ENCODE results near the gene DDR2. TPM values are rescaled to one million over a fixed set of nuclear protein-coding genes. Genes with fewer than 3 reads are reported as not detected.

The DDR2 gene
- total RNA-seq, 1 experiment from 2014 or later: 1.9 TPM

GRCh38 chr1:162694911-162695310 is 62.6 kb downstream of the DDR2 start:
- no TSS peak for BruUV-seq (replicated peaks)
- CTCF ChIA-PET: no interaction called here
- POLR2A ChIA-PET: no interaction called here

GRCh38 chr1:162695687-162696086 is 63.4 kb downstream of the DDR2 start:
- H3K4me3 ChIP-seq (ENCODE audit: low read depth in 2 of 2, low read length in 2 of 2): no peak overlapping the region
- no peaks in the 10 kb centered on the region for H3K9me3 ChIP-seq (ENCODE audit: control insufficient read depth, insufficient read depth, low read depth, low read length)
- BruUV-seq (replicated peaks): no TSS peak
- in situ Hi-C loops (cut with HindIII; ENCODE audit: low pct_unique_long_range_greater_than_20kb, low sequenced_read_pairs): no loop called here
- POLR2A ChIA-PET: no interaction called here
- ATAC-seq (no peak), DNase-seq (ENCODE audit: low read depth, low spot score) (no peak)
- H3K36me3 ChIP-seq (ENCODE audit: control insufficient read depth, insufficient read depth, low read length): no peaks in the 10 kb centered on the region
- TF ChIP-seq REST (IDR thresholded peaks at IDR 0.05; ENCODE audit: insufficient read depth in 1 of 2, low read depth in 2 of 2, low read length in 1 of 2) (no peak), CTCF (IDR thresholded peaks at IDR 0.05) (no peak), TCF7L2 (IDR thresholded peaks at IDR 0.05; ENCODE audit: low read depth, low read length) (no peak), POLR2AphosphoS5 (IDR thresholded peaks at IDR 0.05; ENCODE audit: low read depth, low read length) (no peak), SIN3A (IDR thresholded peaks at IDR 0.05; ENCODE audit: borderline replicate concordance, insufficient read depth, low read depth, low read length) (no peak)
- CTCF ChIA-PET: no interaction called here
- H3K4me1 ChIP-seq (ENCODE audit: control insufficient read depth, insufficient read depth, low read length): peaks cover 25% of the 10 kb centered on the region
- no peaks in the 10 kb centered on the region for H3K27me3 ChIP-seq (ENCODE audit: control insufficient read depth, insufficient read depth, low read length)
- intact Hi-C loops (cut with micrococcal nuclease; ENCODE audit: unreplicated experiment): no loop called here
- H3K27ac ChIP-seq (ENCODE audit: low read length): peak overlapping the region; percentile 85

More at GRCh38 chr1:162694911-162695310, 62.6 kb downstream of the DDR2 start:
- DNase-seq (ENCODE audit: low read depth, low spot score): no peak
- H3K27me3 ChIP-seq (ENCODE audit: control insufficient read depth, insufficient read depth, low read length): no peaks in the 10 kb centered on the region
- H3K36me3 ChIP-seq (ENCODE audit: control insufficient read depth, insufficient read depth, low read length): no peaks in the 10 kb centered on the region
- no peak for TF ChIP-seq SIN3A (IDR thresholded peaks at IDR 0.05; ENCODE audit: borderline replicate concordance, insufficient read depth, low read depth, low read length)
- TF ChIP-seq TCF7L2 (IDR thresholded peaks at IDR 0.05; ENCODE audit: low read depth, low read length): no peak
- TF ChIP-seq REST (IDR thresholded peaks at IDR 0.05; ENCODE audit: insufficient read depth in 1 of 2, low read depth in 2 of 2, low read length in 1 of 2): no peak
- TF ChIP-seq CTCF (IDR thresholded peaks at IDR 0.05): no peak
- TF ChIP-seq POLR2AphosphoS5 (IDR thresholded peaks at IDR 0.05; ENCODE audit: low read depth, low read length): no peak
- ATAC-seq: no peak
- no peak overlapping the region for H3K4me3 ChIP-seq (ENCODE audit: low read depth in 2 of 2, low read length in 2 of 2)
- in situ Hi-C loops (cut with HindIII; ENCODE audit: low pct_unique_long_range_greater_than_20kb, low sequenced_read_pairs) (no loop called here), intact Hi-C loops (cut with micrococcal nuclease; ENCODE audit: unreplicated experiment) (no loop called here)
- no peaks in the 10 kb centered on the region for H3K9me3 ChIP-seq (ENCODE audit: control insufficient read depth, insufficient read depth, low read depth, low read length)
- H3K4me1 ChIP-seq (ENCODE audit: control insufficient read depth, insufficient read depth, low read length): peaks cover 29% of the 10 kb centered on the region
- no peak overlapping the region for H3K27ac ChIP-seq (ENCODE audit: low read length)
